ENCODE results near the gene MANSC4. TPM values are rescaled to one million over a fixed set of nuclear protein-coding genes. Genes with fewer than 3 reads are reported as not detected.

MANSC4 gene
- polyA plus RNA-seq, 1 donor from 2014 or later: 0.43 TPM

DNA sequence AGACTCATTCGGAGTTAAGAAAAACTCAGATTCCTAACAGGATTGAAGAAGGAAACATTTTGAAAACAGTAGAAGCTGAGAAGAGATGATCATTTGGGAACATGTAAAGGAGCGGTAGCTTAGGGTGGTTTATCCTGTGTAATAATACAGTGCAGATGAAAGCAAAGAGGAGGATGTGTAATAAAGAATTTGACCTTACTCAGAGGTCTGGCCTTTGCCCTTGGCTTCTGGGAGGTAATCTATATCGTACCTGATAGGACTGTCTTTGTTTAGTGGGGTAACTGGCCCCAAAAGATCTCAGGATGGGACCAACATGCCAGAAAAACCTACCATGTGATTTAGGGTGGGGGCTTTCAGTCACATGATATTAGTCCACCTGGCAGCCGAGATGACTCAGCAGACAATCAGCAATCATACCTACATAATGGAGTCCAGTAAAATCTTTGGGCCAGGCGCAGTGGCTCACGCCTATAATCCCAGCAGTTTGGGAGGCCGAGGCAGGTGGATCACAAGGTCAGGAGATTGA, 23.3 kb downstream of the MANSC4 start:
- no peaks in the 10 kb centered on the region for H3K9me2 ChIP-seq (ENCODE audit: insufficient read depth, low read length)
- H3K4me2 ChIP-seq (ENCODE audit: low read length): no peak overlapping the region
- H3K9me3 ChIP-seq (ENCODE audit: low read length): no peaks in the 10 kb centered on the region
- H3K27me3 ChIP-seq (ENCODE audit: insufficient read depth, low read depth, low read length): no peaks in the 10 kb centered on the region
- no peaks in the 10 kb centered on the region for H4K20me1 ChIP-seq (ENCODE audit: insufficient read depth)
- H3K9ac ChIP-seq (ENCODE audit: low read length): no peak overlapping the region
- no peaks in the 10 kb centered on the region for H3K79me2 ChIP-seq (replicated peaks; ENCODE audit: insufficient read depth, low read length)
- no peak for TF ChIP-seq MXI1 (conservative IDR thresholded peaks at IDR 0.05; ENCODE audit: poor library complexity, severe bottlenecking)
- TF ChIP-seq POLR2AphosphoS5 (IDR thresholded peaks at IDR 0.05): no peak
- no peak for TF ChIP-seq EP300 (conservative IDR thresholded peaks at IDR 0.05; ENCODE audit: poor library complexity, severe bottlenecking)
- no peak for TF ChIP-seq SMC3 (conservative IDR thresholded peaks at IDR 0.05; ENCODE audit: poor library complexity)
- TF ChIP-seq EZH2 (IDR thresholded peaks at IDR 0.05; ENCODE audit: borderline replicate concordance, insufficient read depth, low read length, poor library complexity, severe bottlenecking): no peak
- no peak for TF ChIP-seq REST (IDR thresholded peaks at IDR 0.05; ENCODE audit: borderline replicate concordance)
- no peak for TF ChIP-seq RAD21 (conservative IDR thresholded peaks at IDR 0.05)
- no peak for TF ChIP-seq CTCF (IDR thresholded peaks at IDR 0.05; ENCODE audit: poor library complexity, severe bottlenecking)
- no peak for TF ChIP-seq TAF1 (IDR thresholded peaks at IDR 0.05; ENCODE audit: low read depth)
- H3K27ac ChIP-seq (ENCODE audit: low read length): no peak overlapping the region
- no peaks in the 10 kb centered on the region for H3F3A ChIP-seq (ENCODE audit: insufficient read depth, low read length, poor library complexity, severe bottlenecking)
- no peak overlapping the region for H2AFZ ChIP-seq (ENCODE audit: low read depth, low read length)
- H3K36me3 ChIP-seq (ENCODE audit: insufficient read depth, low read length): no peaks in the 10 kb centered on the region
- no peak overlapping the region for H3K4me3 ChIP-seq (ENCODE audit: low read length)

GRCh38 chr12:27754795-27755194, 25.2 kb downstream of the MANSC4 start:
- no peaks in the 10 kb centered on the region for H4K20me1 ChIP-seq (ENCODE audit: insufficient read depth)
- no peak for TF ChIP-seq POLR2AphosphoS5 (IDR thresholded peaks at IDR 0.05)
- no peak for TF ChIP-seq MXI1 (conservative IDR thresholded peaks at IDR 0.05; ENCODE audit: poor library complexity, severe bottlenecking)
- no peak for TF ChIP-seq CTCF (IDR thresholded peaks at IDR 0.05; ENCODE audit: poor library complexity, severe bottlenecking)
- no peak for TF ChIP-seq SMC3 (conservative IDR thresholded peaks at IDR 0.05; ENCODE audit: poor library complexity)
- no peak for TF ChIP-seq REST (IDR thresholded peaks at IDR 0.05; ENCODE audit: borderline replicate concordance)
- TF ChIP-seq EZH2 (IDR thresholded peaks at IDR 0.05; ENCODE audit: borderline replicate concordance, insufficient read depth, low read length, poor library complexity, severe bottlenecking): no peak
- no peak for TF ChIP-seq TAF1 (IDR thresholded peaks at IDR 0.05; ENCODE audit: low read depth)
- TF ChIP-seq EP300 (conservative IDR thresholded peaks at IDR 0.05; ENCODE audit: poor library complexity, severe bottlenecking): no peak

More at GRCh38 chr12:27754795-27755194, 25.2 kb downstream of the MANSC4 start:
- Histone ChIP-seq H3K79me2 (replicated peaks; ENCODE audit: insufficient read depth, low read length) (no peaks in the 10 kb centered on the region), H3K9ac (ENCODE audit: low read length) (no peak overlapping the region), H3K4me3 (ENCODE audit: low read length) (no peak overlapping the region), H2AFZ (ENCODE audit: low read depth, low read length) (no peak overlapping the region), H3K27me3 (ENCODE audit: insufficient read depth, low read depth, low read length) (no peaks in the 10 kb centered on the region), H3K4me2 (ENCODE audit: low read length) (no peak overlapping the region), H3K36me3 (ENCODE audit: insufficient read depth, low read length) (no peaks in the 10 kb centered on the region), H3F3A (ENCODE audit: insufficient read depth, low read length, poor library complexity, severe bottlenecking) (no peaks in the 10 kb centered on the region), H3K27ac (ENCODE audit: low read length) (no peak overlapping the region), H3K9me3 (ENCODE audit: low read length) (no peaks in the 10 kb centered on the region), H3K9me2 (ENCODE audit: insufficient read depth, low read length) (no peaks in the 10 kb centered on the region)

Data from neural cell (in vitro differentiated cells).